ENCODE data around the gene LTBP1.

LTBP1 gene

GRCh38 chr2:33316328-33316727 is 369.6 kb downstream of the LTBP1 start:
- no peak for DNase-seq (ENCODE audit: low read depth)

GRCh38 chr2:33317369-33318007 is 370.7 kb downstream of the LTBP1 start:
- no peak for DNase-seq (ENCODE audit: low read depth)

GRCh38 chr2:33318456-33318855 is 371.7 kb downstream of the LTBP1 start:
- no peak for DNase-seq (ENCODE audit: low read depth)

DNA sequence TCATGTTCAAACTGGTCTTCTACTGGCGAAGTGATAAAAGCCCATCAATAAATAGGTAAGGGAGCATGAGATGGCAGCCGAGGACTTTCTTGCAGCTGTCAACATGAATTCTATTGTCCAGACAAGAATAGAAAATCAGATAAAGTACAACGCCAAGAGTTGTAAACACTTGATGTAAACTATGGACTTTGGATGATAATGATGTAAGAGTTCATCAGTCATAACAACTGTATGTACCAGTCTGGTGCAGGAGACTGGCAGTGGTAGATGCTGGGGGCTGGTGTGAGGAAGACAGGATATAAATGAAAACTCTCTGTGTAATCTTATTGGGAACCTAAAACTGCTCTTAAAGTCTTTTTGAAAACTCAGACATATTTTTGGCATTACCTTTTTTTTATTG is 373.8 kb downstream of the LTBP1 start:
- no peak for DNase-seq (ENCODE audit: low read depth)

DNA sequence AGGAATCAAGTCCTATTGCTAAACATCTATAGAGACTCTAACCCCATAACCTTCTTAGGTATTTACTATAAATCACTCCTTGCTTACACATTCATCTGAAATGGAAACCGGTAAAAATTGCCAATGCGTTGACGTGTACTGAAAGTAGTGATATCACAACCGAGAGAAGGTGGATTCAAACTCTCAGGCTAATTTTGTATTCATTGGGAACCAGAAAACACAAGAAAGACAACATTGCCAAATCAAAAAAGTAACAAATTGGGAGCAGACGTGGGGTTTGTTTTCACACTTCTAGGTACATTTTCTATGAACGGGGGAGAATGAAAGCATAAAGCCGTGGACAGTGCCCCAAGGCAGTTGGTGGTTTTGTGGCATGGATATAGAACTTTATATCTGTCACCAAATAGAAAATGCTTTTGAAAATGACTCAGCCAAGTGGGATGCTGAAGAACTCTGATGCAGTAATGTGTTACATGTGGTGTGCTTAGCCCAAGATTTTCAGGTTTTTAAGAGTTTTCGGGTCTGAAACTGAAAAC is 374.6 kb downstream of the LTBP1 start:
- DNase-seq (ENCODE audit: low read depth): no peak

GRCh38 chr2:33321876-33322483 is 375.2 kb downstream of the LTBP1 start:
- DNase-seq (ENCODE audit: low read depth): no peak

GRCh38 chr2:33322612-33323011 is 375.9 kb downstream of the LTBP1 start:
- no peak for DNase-seq (ENCODE audit: low read depth)

DNA sequence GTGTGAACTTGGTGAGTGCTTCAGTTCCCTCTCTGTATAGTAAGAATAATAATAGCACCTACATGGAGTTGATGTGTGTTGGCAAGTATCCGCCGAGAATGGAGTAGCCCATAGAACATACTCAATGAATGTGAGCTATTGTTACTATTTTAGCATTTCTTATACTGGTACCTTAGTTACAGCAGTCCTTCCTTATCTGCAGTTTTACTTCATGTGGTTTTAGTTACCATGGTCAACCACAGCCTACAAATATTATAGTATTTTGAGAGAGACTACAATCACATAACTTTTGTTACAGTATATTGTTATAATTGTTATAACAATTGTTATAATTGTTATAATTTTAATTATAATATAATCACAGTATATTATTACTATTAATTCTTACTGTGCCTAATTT is 377.2 kb downstream of the LTBP1 start:
- no peak for DNase-seq (ENCODE audit: low read depth)

GRCh38 chr2:33326100-33326499 is 379.3 kb downstream of the LTBP1 start:
- DNase-seq (ENCODE audit: low read depth): no peak

DNA sequence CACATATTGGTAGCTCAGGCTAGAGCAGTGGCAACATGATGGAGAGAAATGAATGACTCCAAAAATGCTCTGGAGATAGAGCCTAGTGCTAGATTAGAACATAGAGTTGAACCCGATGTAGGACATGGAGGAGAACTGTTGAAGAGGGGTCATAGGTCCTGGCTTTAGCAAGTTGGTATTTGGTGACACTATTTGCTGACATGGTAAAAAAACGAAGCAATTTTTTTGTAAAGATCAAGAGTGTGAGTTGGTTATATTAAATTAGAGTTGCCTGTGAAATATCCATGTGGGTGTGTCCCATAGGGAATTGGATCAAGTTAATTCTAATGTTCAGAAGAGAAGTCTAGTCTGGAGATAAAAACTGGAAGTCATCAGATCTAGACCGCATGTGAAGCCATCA is 386.7 kb downstream of the LTBP1 start:
- no peak for DNase-seq (ENCODE audit: low read depth)

DNA sequence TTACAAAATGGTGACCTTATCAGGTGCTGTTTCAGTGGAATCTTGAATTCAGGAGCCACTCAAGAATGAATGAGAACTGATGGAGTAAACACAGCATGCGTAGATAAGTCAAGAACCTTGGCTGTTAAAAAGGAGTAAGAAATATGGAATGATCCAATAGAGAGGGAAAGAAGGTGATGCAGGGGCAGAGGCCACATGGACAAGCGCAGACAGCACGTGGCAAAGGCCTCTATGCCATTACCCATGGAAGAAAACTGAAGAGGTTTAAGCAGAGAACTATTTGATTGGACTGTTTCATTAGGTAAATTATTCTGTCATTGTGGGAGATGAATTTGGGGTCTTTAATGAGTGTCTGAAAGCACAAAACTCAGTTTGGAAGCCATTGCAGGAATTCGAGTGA is 387.3 kb downstream of the LTBP1 start:
- no peak for DNase-seq (ENCODE audit: low read depth)

DNA sequence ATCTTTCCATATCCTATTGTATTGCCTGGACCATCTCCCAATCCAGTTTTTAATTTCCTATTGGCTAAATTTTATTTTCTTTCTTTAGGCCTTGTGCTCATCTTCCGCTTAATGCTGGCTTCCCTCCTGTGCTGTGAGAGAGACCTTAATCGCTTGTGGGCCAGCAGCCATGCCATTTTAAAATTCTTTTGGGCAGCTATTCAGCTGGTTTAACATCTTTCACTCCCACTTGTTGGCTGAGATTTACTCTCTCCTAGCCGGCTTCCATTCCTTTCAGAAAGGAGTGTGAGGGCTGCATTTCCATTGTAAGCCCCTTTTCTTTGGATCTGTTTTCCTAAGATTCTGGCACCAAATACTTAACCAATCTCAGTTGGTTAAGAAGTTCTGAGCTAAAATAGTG is 388.8 kb downstream of the LTBP1 start:
- DNase-seq (ENCODE audit: low read depth): no peak

DNA sequence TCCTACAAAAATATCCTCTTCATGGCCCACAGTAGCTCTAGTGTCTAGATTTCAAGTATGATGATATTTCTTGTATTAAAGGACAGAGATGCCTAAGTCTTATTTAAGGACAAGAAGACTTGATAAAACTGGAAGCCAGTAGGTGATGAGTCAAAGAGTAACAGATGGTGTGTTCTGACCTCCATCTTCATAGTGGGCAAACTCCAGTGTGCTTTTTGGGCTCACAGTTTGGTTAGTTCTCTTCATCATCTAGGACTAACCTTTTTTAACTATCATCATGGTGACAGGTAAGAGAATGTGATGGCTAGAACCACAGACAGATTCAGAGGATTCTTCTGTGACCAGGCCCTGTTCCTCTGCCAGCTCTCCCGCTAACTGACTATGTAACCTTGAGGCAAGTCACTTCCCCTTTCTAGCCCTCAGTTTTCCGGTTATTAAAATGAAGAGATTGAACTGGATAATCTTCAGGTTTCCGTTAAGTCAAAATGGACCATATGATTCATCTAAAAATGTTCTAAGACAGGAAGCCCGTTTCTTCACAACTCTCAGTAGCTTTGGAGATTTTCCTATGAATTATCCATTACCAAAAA is 389.4 kb downstream of the LTBP1 start:
- DNase-seq (ENCODE audit: low read depth): no peak

DNA sequence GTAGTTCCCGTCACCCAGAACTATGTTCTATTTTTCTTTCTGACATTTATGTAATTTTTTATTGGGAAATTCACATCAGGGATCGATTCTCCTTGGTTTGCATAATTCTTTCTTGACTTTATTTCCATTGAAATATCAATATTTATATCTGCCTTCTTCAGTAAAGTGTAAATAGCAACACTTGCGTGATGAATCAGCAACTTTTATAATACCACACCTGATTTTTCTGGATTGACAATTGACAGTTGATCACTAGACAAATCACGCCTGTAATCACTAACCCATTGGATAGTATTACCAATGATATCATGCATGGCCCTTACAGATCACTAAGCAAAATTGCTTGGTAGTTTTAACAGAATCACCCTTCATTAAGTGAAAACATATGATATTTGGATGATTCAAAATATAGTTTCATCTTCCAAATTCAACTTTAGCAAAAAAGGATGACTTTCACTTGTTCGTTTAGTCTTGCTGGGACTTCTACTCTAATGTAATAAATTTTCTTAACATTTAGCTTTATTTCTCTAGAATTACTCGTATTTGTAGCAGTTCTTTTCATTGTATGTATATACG is 390.7 kb downstream of the LTBP1 start:
- DNase-seq (ENCODE audit: low read depth): no peak

- DNase-seq (ENCODE audit: low read depth): no peak
Observed at GRCh38 chr2:33337981-33338380, 391.2 kb downstream of the LTBP1 start.

- no peak for DNase-seq (ENCODE audit: low read depth)
Observed at GRCh38 chr2:33339269-33339668, 392.5 kb downstream of the LTBP1 start.

DNA sequence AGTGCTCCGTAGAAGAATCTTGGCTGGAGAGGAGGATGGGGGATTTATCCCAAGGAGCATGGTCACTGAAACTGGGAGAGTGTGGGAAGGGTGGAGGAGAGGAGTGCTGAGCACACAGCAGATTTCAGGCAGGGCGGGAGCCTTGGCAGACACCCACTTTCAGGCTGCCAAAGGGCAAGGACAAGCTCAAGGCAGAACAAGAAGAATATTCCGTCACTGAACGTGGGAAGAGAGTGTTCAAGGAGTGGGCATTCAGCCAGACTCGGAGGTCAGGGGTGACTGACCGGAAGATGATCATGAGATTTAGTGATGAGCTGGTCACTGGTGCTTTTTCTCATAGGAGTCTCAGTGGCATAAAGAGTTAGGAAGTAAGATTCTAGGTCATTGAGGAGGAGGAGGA is 393.5 kb downstream of the LTBP1 start:
- DNase-seq (ENCODE audit: low read depth): no peak

DNA sequence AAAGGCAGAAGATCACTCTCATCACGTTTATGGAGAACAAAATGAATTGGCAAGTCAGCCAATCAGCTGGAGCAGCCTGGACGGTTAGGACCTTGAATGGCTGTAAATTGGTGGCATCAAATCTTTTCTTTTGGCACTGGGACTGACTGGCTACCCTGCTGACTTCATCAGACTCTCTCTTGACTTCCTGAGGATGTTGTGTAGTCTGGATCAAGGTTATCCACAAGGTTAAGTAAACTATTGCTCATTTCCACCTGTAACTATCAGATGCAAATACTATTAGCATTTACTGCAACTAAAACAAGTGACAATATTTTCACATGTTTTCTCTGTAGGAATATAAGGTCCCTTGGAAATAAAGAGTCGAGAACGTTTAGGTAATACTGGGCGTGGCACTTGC is 395.4 kb downstream of the LTBP1 start:
- no peak for DNase-seq (ENCODE audit: low read depth)

GRCh38 chr2:33342705-33343104 is 396.0 kb downstream of the LTBP1 start:
- DNase-seq (ENCODE audit: low read depth): no peak

DNA sequence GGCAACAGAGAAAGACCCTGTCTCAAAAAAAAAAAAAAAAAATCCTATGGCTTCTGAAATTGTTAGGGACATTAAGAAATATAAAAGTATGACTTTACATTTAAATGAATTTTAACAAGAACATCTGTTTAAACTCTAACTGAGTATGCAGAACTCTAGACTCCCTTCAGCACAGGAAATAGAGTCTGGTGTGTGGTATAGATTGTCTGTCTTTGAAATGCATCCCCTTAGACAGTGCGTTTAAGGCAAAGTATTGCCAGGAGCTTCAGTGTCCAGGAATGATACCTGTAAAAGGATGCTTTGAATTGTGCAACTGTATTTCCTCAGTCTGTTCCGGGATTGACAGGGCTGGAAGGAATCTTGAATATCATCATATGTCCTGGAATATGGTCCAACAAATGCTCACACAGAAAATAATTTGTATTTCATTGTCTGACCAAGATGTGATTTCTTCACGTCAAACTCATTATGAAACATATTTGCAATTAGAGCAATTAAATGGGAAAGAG is 396.7 kb downstream of the LTBP1 start:
- no peak for DNase-seq (ENCODE audit: low read depth)

DNA sequence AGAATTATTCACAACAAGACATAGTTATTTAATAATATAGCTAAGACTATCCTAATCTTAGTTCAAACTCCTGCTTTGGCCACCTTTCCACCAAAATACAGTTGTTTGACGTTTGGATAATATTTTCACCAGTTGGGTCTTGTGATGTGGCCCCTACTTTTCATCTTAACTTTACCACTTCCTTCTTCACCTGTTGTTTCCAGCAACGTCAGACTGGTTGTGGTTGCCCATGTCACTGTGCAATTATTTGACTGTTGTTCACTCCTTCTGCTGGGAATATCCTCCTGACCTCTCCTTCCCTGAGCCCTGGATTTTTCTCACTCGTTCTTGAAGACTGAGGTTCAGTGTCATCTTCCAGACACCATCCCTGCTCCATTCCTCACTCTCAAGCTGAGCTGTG is 397.5 kb downstream of the LTBP1 start:
- no peak for DNase-seq (ENCODE audit: low read depth)

- DNase-seq (ENCODE audit: low read depth): no peak
Observed at GRCh38 chr2:33347856-33348255, 401.1 kb downstream of the LTBP1 start.

DNA sequence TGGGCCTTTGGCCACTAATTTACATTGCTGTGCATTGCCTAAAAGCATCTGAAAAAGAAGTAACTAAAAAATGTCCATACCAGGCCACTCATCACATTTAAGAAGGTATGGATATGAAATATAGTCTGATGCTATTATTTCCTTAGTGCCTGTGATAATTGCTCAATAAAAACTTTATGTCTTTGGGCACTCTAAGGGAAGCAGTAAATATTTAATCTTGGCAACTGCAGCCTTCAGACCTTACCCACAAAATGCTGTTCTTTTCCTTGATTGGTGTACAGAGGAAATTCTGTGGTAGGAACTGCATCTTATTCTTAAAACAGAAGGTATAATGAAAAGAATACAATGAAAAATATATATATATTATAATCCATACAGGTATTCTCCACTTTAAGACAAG is 403.9 kb downstream of the LTBP1 start:
- DNase-seq (ENCODE audit: low read depth): no peak
